ENCODE results near the gene TMEM18.

GRCh38 chr2:630451-631320 lies 46.5 kb downstream of the TMEM18 start:
- TF ChIP-seq POLR2AphosphoS5 (IDR thresholded peaks at IDR 0.05; ENCODE audit: borderline replicate concordance, low read depth, low read length), result no peak
- TF ChIP-seq EZH2 (IDR thresholded peaks at IDR 0.05), result no peak
- TF ChIP-seq FOXP2 (optimal IDR thresholded peaks at IDR 0.05; ENCODE audit: control extremely low read depth, extremely low read length, insufficient read depth), result no peak

All from SK-N-MC (cell line).